NB4 (cell line): ENCODE measurements around the gene LRMDA.

Experiments used
- DNase-seq: peaks from one replicate; pipeline ENCODE4 v3.0.0; 2010; ENCODE audit warnings: low read depth
- H3K4me3 ChIP-seq: one replicate; pipeline ENCODE4 v1.5.1; 2011; ENCODE audit warnings: mild to moderate bottlenecking, low read depth, low read length, moderate library complexity
- CTCF ChIP-seq: IDR thresholded peaks from one replicate; pipeline ENCODE4 v1.5.1; 2012; ENCODE audit warnings: low read depth, low read length
- MAX ChIP-seq: IDR thresholded peaks from 2 replicates; pipeline ENCODE4 v1.6.1; 2011; ENCODE audit warnings: low read depth, low read length
- MYC ChIP-seq: IDR thresholded peaks from 2 replicates; pipeline ENCODE4 v1.6.1; 2011; ENCODE audit warnings: low read depth, low read length
- POLR2A ChIP-seq: IDR thresholded peaks from 2 replicates; pipeline ENCODE4 v1.6.1; 2011; ENCODE audit warnings: mild to moderate bottlenecking; ENCODE audit not compliant: insufficient read length; ENCODE audit errors: extremely low read depth

LRMDA gene

GRCh38 chr10:76411729-76412435 is 980.5 kb downstream of the LRMDA start:
- no peak overlapping the region for H3K4me3 ChIP-seq
- DNase-seq, result no peak
- no peak for TF ChIP-seq MYC
- TF ChIP-seq CTCF, result no peak
- no peak for TF ChIP-seq MAX
- no peak for TF ChIP-seq POLR2A

DNA sequence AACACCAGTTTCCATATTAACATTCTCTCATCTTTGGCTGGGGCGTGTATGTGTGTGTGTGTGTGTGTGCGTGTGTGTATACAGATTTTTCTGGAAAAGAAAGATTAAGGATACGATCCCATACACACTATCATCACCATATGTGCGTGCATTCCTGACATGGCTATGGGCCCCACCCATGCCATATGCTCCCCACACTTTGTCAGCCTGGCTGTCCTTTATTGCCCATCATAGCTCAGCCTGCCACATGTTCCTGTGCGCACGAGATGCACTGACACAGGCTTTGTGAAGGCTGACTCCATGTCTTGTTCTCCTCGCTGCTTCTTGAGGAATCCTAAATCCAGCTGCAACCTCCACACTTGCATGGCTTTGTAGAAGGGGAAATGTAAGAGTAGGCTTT is 984.1 kb downstream of the LRMDA start:
- H3K4me3 ChIP-seq, result no peak overlapping the region
- DNase-seq, result no peak
- TF ChIP-seq MAX, result no peak
- no peak for TF ChIP-seq POLR2A
- TF ChIP-seq MYC, result no peak
- no peak for TF ChIP-seq CTCF

GRCh38 chr10:76416642-76417041 is 985.2 kb downstream of the LRMDA start:
- no peak overlapping the region for H3K4me3 ChIP-seq
- DNase-seq, result no peak
- TF ChIP-seq MYC, result no peak
- TF ChIP-seq MAX, result no peak
- TF ChIP-seq POLR2A, result no peak
- TF ChIP-seq CTCF, result no peak

GRCh38 chr10:76420725-76421124 is 989.3 kb downstream of the LRMDA start:
- H3K4me3 ChIP-seq, result no peak overlapping the region
- DNase-seq, result no peak
- TF ChIP-seq CTCF, result no peak
- TF ChIP-seq MYC, result no peak
- no peak for TF ChIP-seq MAX
- TF ChIP-seq POLR2A, result no peak

DNA sequence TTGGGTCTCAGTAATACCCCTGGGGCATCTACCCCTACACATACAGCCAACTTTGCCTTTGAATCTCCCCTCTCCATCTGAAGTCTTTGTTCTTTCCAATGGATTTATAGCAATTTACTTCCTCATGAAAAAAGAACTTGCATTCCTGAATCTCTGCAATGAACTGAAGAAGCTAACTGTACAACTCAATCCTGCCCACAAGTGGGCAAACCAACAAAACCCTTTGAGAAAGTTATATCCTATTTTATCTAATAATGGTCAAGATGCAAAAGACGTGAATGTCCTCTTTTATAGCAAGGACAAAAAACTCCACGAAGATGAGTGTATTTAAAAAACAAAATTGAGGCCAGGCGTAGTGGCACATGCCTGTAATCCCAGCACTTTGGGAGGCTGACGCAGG is 991.3 kb downstream of the LRMDA start:
- TF ChIP-seq CTCF (no peak), MYC (no peak), POLR2A (no peak), MAX (no peak)
- H3K4me3 ChIP-seq, result no peak overlapping the region
- DNase-seq, result no peak
